ENCODE data around the gene PRSS53. TPM values are rescaled to one million over a fixed set of nuclear protein-coding genes. Genes with fewer than 3 reads are reported as not detected.
A peak's percentile ranks its signal among the peaks of the same experiment; 100 is the strongest.

PRSS53 gene
- total RNA-seq, 1 donor from 2014 or later: 7.5 TPM

DNA sequence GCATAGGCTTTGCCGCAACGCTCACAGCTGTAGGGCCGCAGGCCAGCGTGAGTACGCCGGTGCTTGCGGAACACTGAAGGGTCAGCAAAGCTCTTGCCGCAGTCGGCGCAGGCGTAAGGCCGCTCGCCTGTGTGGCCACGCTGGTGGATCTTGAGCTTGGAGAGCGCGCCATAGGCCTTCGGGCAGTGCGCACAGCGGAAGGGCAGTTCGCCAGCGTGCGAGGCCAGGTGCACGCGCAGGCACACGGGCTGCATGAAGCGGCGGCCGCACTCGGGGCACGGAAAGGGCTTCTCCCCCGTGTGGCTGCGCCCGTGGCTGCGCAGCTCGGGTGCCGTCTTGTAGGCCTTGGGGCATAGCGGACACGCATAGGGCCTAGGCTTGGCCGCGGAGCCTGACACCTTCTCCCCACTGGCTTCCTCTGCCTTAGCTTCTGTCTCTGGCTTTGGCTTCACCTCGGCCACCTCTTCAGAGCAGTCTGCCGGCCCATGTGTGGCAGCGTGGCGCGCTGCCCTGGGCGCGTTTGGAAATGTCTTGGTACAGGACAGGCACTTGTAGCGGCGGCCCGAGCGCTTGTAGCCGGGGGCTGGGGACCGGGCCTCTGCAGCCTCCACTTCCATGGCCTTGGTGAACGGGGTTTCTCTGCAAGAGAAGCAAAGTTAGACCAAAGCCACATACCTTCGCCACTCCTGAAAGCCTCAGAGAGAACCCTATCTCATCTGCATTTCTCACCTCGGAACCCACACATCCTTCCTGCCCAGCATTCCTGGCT is 24.7 kb downstream of the PRSS53 start:
- DNase-seq (ENCODE audit: low spot score in 2 of 2): no peak
- Histone ChIP-seq H3K27ac (peak overlapping the region in 1 of 2 donors; percentile 53), H3K4me1 (no peaks in the 10 kb centered on the region), H3K9me3 (no peaks in the 10 kb centered on the region), H3K27me3 (no peaks in the 10 kb centered on the region), H3K36me3 (peaks cover 16 to 34% of the 10 kb centered on the region in 2 donors), H3K4me3 (peak overlapping the region in 1 of 2 donors; percentile 13)
- TF ChIP-seq, protein P1, sequence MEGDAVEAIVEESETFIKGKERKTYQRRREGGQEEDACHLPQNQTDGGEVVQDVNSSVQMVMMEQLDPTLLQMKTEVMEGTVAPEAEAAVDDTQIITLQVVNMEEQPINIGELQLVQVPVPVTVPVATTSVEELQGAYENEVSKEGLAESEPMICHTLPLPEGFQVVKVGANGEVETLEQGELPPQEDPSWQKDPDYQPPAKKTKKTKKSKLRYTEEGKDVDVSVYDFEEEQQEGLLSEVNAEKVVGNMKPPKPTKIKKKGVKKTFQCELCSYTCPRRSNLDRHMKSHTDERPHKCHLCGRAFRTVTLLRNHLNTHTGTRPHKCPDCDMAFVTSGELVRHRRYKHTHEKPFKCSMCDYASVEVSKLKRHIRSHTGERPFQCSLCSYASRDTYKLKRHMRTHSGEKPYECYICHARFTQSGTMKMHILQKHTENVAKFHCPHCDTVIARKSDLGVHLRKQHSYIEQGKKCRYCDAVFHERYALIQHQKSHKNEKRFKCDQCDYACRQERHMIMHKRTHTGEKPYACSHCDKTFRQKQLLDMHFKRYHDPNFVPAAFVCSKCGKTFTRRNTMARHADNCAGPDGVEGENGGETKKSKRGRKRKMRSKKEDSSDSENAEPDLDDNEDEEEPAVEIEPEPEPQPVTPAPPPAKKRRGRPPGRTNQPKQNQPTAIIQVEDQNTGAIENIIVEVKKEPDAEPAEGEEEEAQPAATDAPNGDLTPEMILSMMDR (IDR thresholded peaks at IDR 0.05): no peak
- intact Hi-C loops (cut with DNase I): no loop called here

DNA sequence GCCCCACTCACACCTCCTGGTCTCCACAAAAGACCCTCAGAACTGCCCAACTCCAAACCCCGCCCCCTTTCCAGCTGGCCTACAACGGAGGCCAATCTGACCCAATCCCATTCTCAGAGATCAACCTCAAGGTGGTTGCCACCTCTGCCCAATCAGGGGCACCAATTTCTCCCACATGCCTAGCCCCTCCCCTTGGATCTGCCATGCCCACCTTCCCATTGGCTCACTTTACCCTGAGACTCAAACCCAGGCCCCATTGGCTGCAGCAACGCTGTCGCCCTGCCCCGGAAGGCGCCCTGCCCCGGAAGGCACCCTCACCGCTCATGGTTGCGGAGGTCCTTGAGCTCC is 25.3 kb downstream of the PRSS53 start:
- no peaks in the 10 kb centered on the region for H3K27me3 ChIP-seq
- intact Hi-C loops (cut with DNase I): no loop called here
- H3K9me3 ChIP-seq: no peaks in the 10 kb centered on the region
- H3K36me3 ChIP-seq: peaks cover 16 to 34% of the 10 kb centered on the region in 2 donors
- no peak for DNase-seq (ENCODE audit: low spot score in 2 of 2)
- no peaks in the 10 kb centered on the region for H3K4me1 ChIP-seq
- TF ChIP-seq, protein P1 (IDR thresholded peaks at IDR 0.05): no peak
- H3K27ac ChIP-seq: no peak overlapping the region
- peak overlapping the region in 1 of 2 donors; percentile 13 for H3K4me3 ChIP-seq

DNA sequence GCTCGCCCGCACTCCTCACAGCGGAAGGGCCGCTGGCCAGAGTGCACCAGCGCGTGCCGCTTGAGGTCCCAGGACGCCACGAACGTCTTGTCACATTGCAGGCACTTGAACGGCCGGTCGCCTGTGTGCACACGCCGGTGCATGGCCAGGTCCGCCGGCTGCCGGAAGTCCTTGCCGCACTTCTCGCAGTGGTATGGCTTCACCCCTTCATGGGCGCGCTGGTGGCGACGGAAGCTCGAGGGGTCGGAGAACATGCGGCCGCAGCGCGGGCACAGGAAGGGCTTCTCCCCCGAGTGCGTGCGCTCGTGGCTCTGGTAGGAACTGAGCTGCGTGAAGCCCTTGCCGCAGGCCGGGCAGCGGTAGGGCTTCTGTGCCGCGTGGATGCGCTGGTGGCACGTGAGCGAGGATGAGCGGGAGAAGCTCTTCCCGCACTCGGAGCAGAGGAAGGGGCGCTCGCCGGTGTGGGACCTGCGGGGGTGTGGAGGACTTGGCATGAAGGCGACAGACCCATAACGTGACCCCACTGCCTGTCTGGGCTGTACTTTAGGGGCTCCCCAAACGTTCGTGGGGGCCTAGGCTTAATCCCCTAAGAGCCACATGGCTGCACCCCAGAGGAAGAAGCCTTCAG is 26.8 kb downstream of the PRSS53 start:
- Histone ChIP-seq H3K27me3 (no peaks in the 10 kb centered on the region), H3K9me3 (no peaks in the 10 kb centered on the region), H3K4me1 (no peaks in the 10 kb centered on the region), H3K27ac (no peak overlapping the region), H3K36me3 (peaks cover 16 to 37% of the 10 kb centered on the region in 2 donors), H3K4me3 (no peak overlapping the region)
- peak in 1 of 2 donors; percentile 60 for DNase-seq (ENCODE audit: low spot score in 2 of 2)
- TF ChIP-seq, protein P1 (IDR thresholded peaks at IDR 0.05): no peak
- intact Hi-C loops (cut with DNase I): no loop called here

DNA sequence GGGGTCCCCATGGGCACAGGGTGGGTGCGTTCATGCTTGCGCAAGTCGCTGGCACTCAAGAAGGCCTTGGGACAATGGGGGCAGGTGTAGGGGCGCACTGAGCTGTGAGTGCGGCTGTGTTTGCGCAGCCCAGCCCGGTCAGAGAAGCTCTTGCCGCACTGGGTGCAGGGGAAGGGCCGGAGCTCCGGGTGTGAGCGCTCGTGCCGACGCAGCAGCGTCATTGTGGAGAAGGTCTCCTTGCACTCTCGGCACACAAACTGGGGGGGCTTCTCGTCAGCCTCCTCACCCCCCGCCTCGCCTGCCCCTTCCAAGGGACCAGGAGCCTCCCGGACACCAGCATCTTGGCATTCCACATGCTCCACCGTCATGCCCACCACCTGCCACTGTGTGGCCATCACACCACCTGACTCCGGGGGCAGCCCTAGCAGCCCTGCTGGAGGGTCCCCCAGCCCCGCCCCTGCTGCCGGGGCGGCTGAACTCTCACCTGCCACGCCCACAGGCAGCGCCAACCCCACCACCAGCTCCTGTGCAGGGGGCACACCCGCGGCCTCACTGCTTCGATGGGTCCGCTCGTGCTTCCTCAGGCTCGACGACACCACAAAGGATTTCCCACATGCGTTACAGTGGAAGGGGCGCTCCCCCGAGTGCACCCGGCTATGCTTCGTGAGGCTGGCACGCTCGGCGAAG is 27.5 kb downstream of the PRSS53 start:
- Histone ChIP-seq H3K27me3 (no peaks in the 10 kb centered on the region), H3K9me3 (no peaks in the 10 kb centered on the region), H3K36me3 (peaks cover 16 to 37% of the 10 kb centered on the region in 2 donors), H3K4me1 (no peaks in the 10 kb centered on the region), H3K4me3 (no peak overlapping the region), H3K27ac (no peak overlapping the region)
- intact Hi-C loops (cut with DNase I): no loop called here
- TF ChIP-seq, protein P1 (IDR thresholded peaks at IDR 0.05): no peak
- no peak for DNase-seq (ENCODE audit: low spot score in 2 of 2)

DNA sequence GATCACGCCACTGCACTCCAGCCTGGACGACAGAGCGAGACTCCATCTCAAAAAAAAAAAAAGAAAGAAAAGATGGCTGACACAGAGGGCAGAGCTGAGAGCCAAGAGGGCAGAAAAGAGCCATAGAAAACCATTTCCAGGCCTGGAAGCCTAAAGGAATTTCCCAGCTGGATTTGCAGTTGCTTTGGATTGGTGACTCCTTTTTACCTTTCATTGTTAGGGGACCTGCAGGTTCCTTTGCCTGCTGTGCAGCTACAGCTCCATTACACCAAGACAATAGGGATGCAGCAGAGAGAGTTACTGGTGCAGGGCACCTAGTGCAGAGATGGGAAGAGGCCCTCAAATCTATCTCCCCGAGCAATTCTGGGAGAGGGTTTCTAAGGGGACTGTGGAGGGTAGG is 33.1 kb downstream of the PRSS53 start:
- TF ChIP-seq, protein P1 (IDR thresholded peaks at IDR 0.05): no peak
- no peaks in the 10 kb centered on the region for H3K4me1 ChIP-seq
- intact Hi-C loops (cut with DNase I): no loop called here
- H3K27me3 ChIP-seq: no peaks in the 10 kb centered on the region
- H3K9me3 ChIP-seq: no peaks in the 10 kb centered on the region
- peaks cover 0 to 9% of the 10 kb centered on the region in 2 donors for H3K36me3 ChIP-seq
- no peak overlapping the region for H3K4me3 ChIP-seq
- H3K27ac ChIP-seq: no peak overlapping the region
- DNase-seq (ENCODE audit: low spot score in 2 of 2): no peak

All from ascending aorta (tissue), 2 donors.